Jurkat, Clone E6-1 (cell line): ENCODE results near the gene DNAJC15. TPM values are rescaled to one million over a fixed set of nuclear protein-coding genes. Genes with fewer than 3 reads are reported as not detected.
"Not testable (repeated sequence)": the region's sequence is repeated elsewhere in the genome, so short reads cannot be mapped to it uniquely, and the experiment has no call there.

Experiments
- DNase-seq: peaks from one replicate; pipeline ENCODE4 v3.0.0-alpha.2; 2011; ENCODE audit warnings: low read depth, low spot score
- H3K4me3 ChIP-seq: 2 replicates; pipeline ENCODE4 v1.5.1; 2011; ENCODE audit warnings: mild to moderate bottlenecking, low read length, control low read depth, moderate library complexity
- polyA plus RNA-seq: library from polyadenylated mRNA; unstranded; fragments of >200 nt; gene quantifications from one replicate; pipeline ENCODE4 v1.2.1, GENCODE V29; 2012; ENCODE audit warnings: missing spikeins; ENCODE audit not compliant: insufficient read length, insufficient read depth

The DNAJC15 gene
- 19.0 TPM for polyA plus RNA-seq

DNA sequence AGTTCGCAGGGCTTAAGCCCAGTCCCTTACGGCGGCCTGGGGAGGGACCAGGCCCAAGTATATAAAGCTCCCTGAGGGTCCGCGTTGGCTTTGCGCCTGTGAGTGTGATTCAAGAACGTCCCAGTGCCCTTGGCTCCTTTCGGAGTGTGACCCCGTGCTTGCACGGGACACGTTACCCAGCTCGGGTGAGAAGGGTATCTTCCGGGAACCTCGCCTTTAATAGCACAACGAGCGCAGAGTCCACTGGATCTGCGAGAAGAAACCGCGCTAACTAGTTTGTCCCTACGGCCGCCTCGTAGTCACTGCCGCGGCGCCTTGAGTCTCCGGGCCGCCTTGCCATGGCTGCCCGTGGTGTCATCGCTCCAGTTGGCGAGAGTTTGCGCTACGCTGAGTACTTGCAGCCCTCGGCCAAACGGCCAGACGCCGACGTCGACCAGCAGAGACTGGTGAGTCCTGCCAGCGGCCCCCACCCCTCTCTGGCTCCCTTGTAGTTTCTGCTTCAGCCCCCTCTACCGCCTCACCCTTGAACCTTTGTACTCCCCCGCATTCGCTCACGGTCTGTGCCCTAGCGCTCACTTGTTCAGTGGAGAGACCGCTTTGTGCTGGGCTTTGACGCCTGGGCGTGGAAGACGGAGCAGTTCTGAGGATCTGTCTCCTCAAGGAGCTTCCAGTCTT, at the start of gene DNAJC15:
Gene DNAJC15, plus strand, starts transcription at position 298 of the 675 bp plus-strand sequence. Its CDS starts 41 bp downstream, at position 339.
- peak; percentile 60 for DNase-seq
- peak within 1 kb of the TSS; percentile 69 for H3K4me3 ChIP-seq

DNA sequence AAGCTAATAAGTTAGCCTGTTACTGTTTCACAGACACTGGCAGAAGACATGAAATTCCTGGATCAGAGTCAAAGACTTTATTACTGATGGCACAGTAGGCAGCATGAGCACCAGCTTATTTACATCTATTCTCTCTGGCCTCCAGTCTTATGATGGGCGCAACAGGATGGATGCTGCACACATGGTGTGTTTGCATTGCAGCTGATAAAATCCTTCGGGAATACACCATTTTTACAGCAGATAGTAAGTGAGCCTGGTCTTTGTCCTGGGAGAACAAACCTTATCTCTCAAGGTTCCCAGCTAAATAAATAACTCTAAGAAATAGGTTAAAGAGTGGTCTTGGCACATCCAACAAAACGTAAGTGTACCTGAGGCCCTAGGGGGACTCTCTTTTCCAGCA, 47.3 kb upstream of the DNAJC15 start:
- DNase-seq, result no peak
- H3K4me3 ChIP-seq, result no peak overlapping the region

GRCh38 chr13:42977219-42977659, 46.1 kb upstream of the DNAJC15 start:
- DNase-seq, result no peak
- H3K4me3 ChIP-seq, result no peak overlapping the region

DNA sequence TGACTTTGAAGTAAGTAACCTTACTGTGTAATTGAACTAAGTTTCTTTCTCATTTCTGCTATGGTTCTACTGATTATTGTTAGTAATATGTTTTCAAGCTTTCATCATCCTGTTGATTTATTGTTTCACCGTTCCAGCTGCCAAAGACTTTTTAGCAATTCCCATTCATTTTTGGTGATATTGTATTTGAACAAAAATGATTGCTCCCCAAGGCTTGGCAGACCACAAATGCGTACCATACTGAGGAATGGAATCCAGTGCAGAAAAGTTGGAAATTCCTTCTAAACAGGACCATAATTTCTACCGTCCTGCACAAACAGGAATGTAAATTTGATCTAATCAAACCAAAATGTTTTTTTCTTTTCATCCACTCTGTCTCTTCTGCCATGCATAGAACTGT, 42.1 kb upstream of the DNAJC15 start:
- H3K4me3 ChIP-seq, result no peak overlapping the region

GRCh38 chr13:42981853-42982252, 41.5 kb upstream of the DNAJC15 start:
- no peak for DNase-seq
- no peak overlapping the region for H3K4me3 ChIP-seq

More for the DNA sequence above, 42.1 kb upstream of the DNAJC15 start:
- no peak for DNase-seq

DNA sequence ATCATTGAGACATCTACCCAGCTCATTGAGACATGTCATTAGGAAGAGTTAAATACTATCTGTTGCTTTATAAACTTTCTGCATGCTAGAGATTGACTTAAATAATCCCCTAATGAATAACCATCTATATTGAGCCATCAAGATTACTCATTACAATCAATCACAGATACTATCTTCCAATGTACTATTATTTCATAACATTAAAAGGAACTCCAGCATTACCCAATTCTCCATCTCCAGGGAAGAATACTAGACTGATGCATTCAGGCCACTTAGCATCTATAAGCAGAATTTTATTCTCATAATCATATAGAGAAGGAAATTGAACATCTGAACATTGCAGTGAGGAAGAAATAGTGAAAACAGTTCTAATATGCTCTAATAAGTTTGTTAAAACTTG, 39.4 kb upstream of the DNAJC15 start:
- H3K4me3 ChIP-seq, result no peak overlapping the region
- DNase-seq, result no peak

- no peak for DNase-seq
- H3K4me3 ChIP-seq, result no peak overlapping the region
These were observed 38.7 kb upstream of the DNAJC15 start for GRCh38 chr13:42984691-42985090.

GRCh38 chr13:42985312-42986175, 37.8 kb upstream of the DNAJC15 start:
- no peak for DNase-seq
- H3K4me3 ChIP-seq, result no peak overlapping the region

- DNase-seq, result no peak
- no peak overlapping the region for H3K4me3 ChIP-seq
These were observed 37.2 kb upstream of the DNAJC15 start for GRCh38 chr13:42986176-42986574.

- H3K4me3 ChIP-seq, result no peak overlapping the region
These were observed 32.8 kb upstream of the DNAJC15 start for GRCh38 chr13:42990291-42991232.

DNA sequence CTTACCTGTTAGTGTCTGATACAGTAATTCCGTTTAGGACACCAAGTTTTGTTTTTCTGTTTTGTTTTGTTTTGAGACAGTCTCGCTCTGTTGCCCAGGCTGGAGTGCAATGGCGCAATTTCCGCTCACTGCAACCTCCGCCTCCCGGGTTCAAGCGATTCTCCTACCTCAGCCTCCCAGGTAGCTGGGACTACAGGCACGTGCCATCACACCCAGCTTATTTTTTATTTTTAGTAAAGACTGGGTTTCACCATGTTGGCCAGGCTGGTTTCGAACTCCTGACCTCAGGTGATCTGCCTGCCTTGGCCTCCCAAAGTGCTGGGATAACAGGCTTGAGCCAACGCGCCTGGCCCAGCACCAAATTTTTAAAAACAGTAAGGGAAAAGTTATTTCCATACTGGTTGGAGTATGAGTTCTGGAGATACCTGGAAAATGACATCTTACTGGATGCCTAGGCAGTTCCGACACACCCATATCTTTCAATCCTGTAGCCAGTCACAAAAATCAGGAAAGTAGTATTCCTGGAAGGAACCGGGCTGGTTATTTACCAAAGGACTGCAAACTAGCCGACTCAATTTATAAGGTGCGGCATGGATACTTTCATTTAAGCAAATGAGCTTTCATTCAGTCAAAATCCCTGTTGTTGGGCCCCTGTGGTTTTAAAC, 32.0 kb upstream of the DNAJC15 start:
- peak overlapping the region; percentile 58 for H3K4me3 ChIP-seq
- DNase-seq, result not testable (repeated sequence)

More at GRCh38 chr13:42990291-42991232, 32.8 kb upstream of the DNAJC15 start:
- no peak for DNase-seq

GRCh38 chr13:42991898-42992763, 31.3 kb upstream of the DNAJC15 start, which contains the start of gene EPSTI1:
Gene EPSTI1 (minus strand): TSS chr13:42992241. CDS start chr13:42992165, 76 bp downstream.
- peak within 1 kb of the TSS; percentile 58 for H3K4me3 ChIP-seq

DNA sequence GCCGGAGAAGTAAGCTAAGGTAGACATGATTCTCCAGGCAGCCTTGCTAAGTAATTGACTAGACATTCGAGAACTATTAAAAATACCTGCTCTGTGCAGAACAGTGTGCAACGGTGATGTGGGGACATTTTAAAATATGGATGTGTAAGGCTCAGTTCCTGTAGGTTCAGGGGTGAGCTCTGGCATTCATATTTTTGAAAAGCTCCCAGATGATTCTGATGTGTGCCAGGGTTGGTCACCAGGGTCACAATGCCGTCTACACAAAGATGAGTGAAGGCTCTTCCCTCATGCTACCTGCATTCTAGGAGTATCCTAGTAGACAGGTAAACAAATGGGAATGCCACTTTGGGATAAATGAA, 30.6 kb upstream of the DNAJC15 start:
- peak overlapping the region; percentile 58 for H3K4me3 ChIP-seq
- no peak for DNase-seq

More at GRCh38 chr13:42991898-42992763, 31.3 kb upstream of the DNAJC15 start, which contains the start of gene EPSTI1:
- DNase-seq, result peak; percentile 76

DNA sequence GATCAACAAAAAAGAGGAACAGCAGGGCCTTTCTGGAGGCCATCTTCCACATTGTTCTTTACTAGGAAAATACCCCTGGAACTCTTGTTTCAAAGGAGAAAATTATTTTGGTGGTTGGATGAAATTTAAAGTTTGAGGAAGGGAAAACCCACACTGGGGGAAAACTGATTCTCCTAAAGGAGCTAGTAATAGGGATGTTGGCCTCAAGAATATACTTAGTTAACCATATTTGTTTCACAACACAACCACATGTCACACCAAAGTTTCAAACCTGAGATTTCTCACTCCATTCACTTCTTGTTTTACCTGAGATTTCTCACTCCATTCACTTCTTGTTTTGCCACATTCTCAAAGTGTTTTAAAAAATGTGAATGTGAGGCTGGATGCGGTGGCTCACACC, 28.5 kb upstream of the DNAJC15 start:
- H3K4me3 ChIP-seq, result no peak overlapping the region
- DNase-seq, result no peak

DNA sequence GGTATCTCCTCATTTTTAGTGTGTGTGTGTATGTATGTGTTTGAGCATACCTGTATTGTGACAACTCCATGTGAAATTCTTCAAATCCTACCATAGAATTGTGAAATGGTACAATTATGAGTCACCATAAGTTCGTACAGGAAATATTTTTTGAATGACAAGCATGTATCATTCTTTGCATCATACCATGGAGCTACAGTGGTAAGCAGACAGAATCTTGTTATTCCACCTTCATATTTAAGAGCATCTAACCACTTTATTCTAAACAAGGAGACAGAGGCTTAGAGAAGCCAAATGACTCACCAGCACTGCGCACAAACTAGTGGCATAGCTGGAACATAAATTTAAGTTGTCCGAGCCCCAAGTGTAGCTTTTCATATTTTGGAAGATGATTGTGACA, 26.8 kb upstream of the DNAJC15 start:
- H3K4me3 ChIP-seq, result no peak overlapping the region
- no peak for DNase-seq

DNA sequence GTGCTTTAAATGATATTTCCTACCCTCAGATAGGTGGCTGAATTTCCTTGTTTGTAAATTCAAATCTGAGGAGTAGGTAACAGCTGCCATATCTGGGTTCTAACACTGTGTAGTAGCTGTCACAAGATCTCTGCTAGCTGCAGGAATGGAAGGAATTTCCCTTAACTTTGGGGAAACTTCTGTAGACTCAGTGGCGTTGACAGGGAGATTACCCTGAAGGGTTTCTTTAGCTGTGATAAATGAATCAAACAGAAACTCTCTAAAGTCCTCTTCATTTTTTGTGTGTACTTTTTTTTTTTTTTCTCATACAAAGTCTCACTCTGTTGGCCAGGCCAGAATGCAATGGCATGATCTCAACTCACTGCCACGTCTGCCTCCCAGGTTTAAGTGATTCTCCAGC, 26.0 kb upstream of the DNAJC15 start:
- no peak overlapping the region for H3K4me3 ChIP-seq
- no peak for DNase-seq

- no peak overlapping the region for H3K4me3 ChIP-seq
- no peak for DNase-seq
These were observed 23.9 kb upstream of the DNAJC15 start for GRCh38 chr13:42999491-42999890.

DNA sequence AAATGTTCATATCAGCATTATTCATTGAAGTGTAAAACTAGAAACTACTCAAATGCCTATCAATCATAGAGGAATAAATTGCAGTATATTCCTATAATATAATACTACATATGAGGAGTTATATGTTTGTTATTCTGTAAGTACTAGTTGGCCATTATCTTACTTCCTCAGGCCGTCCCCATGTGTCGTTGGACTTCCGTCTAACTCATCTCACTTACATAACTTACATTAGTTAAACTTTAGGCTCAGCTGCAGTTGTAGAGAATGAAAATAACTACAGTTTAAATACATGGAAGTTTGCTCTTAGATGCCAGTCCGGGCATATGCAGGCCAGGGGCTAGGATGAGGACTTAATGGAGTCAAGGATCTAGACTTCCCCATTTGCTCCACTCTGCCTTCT, 22.7 kb upstream of the DNAJC15 start:
- no peak overlapping the region for H3K4me3 ChIP-seq
- DNase-seq, result no peak
